Neural cell (in vitro differentiated cells): ENCODE measurements around the gene GSG1L. TPM values are rescaled to one million over a fixed set of nuclear protein-coding genes. Genes with fewer than 3 reads are reported as not detected.

Source experiments
- H2AFZ ChIP-seq: fragments of 200-600, 300-800 bp; sonication (generic), shearing (Covaris generic); 2 replicates; pipeline ENCODE4 v1.6.0; 2014; ENCODE audit warnings: low read depth, mild to moderate bottlenecking, antibody characterized with exemption, low read length, moderate library complexity
- H3F3A ChIP-seq: fragments of 200-600 bp; shearing (Covaris generic); 2 replicates; pipeline ENCODE4 v1.6.1; 2016; ENCODE audit warnings: mild to moderate bottlenecking, moderate library complexity, mixed read lengths, antibody characterized with exemption, low read length; ENCODE audit not compliant: insufficient read depth, poor library complexity, severe bottlenecking
- H3K27ac ChIP-seq: fragments of 200-600, 300-800 bp; sonication (generic), shearing (Covaris generic); 2 replicates; pipeline ENCODE4 v1.5.1; 2014; ENCODE audit warnings: mild to moderate bottlenecking, low read length, moderate library complexity
- H3K27me3 ChIP-seq: fragments of 300-800, 200-600 bp; sonication (generic), shearing (Covaris generic); 2 replicates; pipeline ENCODE4 v1.6.0; 2014; ENCODE audit warnings: mild to moderate bottlenecking, low read depth, low read length, moderate library complexity; ENCODE audit not compliant: insufficient read depth
- H3K36me3 ChIP-seq: fragments of 300-800, 200-600 bp; sonication (generic), shearing (Covaris generic); 2 replicates; pipeline ENCODE4 v1.5.1; 2014; ENCODE audit warnings: mild to moderate bottlenecking, antibody characterized with exemption, low read length, moderate library complexity; ENCODE audit not compliant: insufficient read depth
- H3K4me2 ChIP-seq: fragments of 300-800, 200-600 bp; sonication (generic), shearing (Covaris generic); 2 replicates; pipeline ENCODE4 v1.6.0; 2014; ENCODE audit warnings: mild to moderate bottlenecking, low read length
- H3K4me3 ChIP-seq: fragments of 300-800, 200-600 bp; sonication (generic), shearing (Covaris generic); 2 replicates; pipeline ENCODE4 v1.5.1; 2014; ENCODE audit warnings: mild to moderate bottlenecking, low read length, moderate library complexity
- H3K79me2 ChIP-seq: fragments of 200-600 bp; shearing (Covaris generic); replicated peaks from 2 replicates; pipeline ENCODE4 v1.6.0; 2014; ENCODE audit warnings: mild to moderate bottlenecking, low read length, moderate library complexity; ENCODE audit not compliant: insufficient read depth
- H3K9ac ChIP-seq: fragments of 300-800, 200-600 bp; sonication (generic), shearing (Covaris generic); 2 replicates; pipeline ENCODE4 v1.6.1; 2016; ENCODE audit warnings: mild to moderate bottlenecking, low read length, mixed read lengths
- H3K9me2 ChIP-seq: fragments of 200-600 bp; shearing (Covaris generic); 2 replicates; pipeline ENCODE4 v1.6.1; 2016; ENCODE audit warnings: mild to moderate bottlenecking, low read length, mixed read lengths; ENCODE audit not compliant: insufficient read depth
- H3K9me3 ChIP-seq: fragments of 200-600, 300-800 bp; sonication (generic), shearing (Covaris generic); 2 replicates; pipeline ENCODE4 v1.6.1; 2016; ENCODE audit warnings: mild to moderate bottlenecking, mixed run types, low read length, moderate library complexity, mixed read lengths
- H4K20me1 ChIP-seq: fragments of 200-600 bp; shearing (Covaris generic); 2 replicates; pipeline ENCODE4 v1.6.1; 2016; ENCODE audit warnings: mild to moderate bottlenecking, mixed run types; ENCODE audit not compliant: insufficient read depth
- CTCF ChIP-seq: fragments of 450-650 bp; IDR thresholded peaks from 2 replicates; pipeline ENCODE4 v1.5.1; 2014; ENCODE audit warnings: antibody characterized with exemption, mild to moderate bottlenecking, moderate library complexity; ENCODE audit not compliant: poor library complexity, severe bottlenecking
- EZH2 ChIP-seq: fragments of 200-600, 300-800 bp; shearing (Covaris generic), sonication (generic); IDR thresholded peaks from 2 replicates; pipeline ENCODE4 v1.6.1; 2014; ENCODE audit warnings: antibody characterized with exemption, low read length, borderline replicate concordance, mild to moderate bottlenecking; ENCODE audit not compliant: insufficient read depth, poor library complexity, severe bottlenecking
- MXI1 ChIP-seq: fragments of 450-650 bp; conservative IDR thresholded peaks from 2 replicates; pipeline ENCODE4 v1.6.1; 2014; ENCODE audit warnings: antibody characterized with exemption, mild to moderate bottlenecking; ENCODE audit not compliant: poor library complexity, severe bottlenecking
- POLR2AphosphoS5 ChIP-seq: IDR thresholded peaks from 2 replicates; pipeline ENCODE4 v1.6.1; 2012
- RAD21 ChIP-seq: fragments of 450-650 bp; conservative IDR thresholded peaks from 2 replicates; pipeline ENCODE4 v1.6.1; 2014; ENCODE audit warnings: antibody characterized with exemption, mild to moderate bottlenecking, moderate library complexity
- REST ChIP-seq: IDR thresholded peaks from 2 replicates; pipeline ENCODE4 v1.6.1; 2012; ENCODE audit warnings: borderline replicate concordance
- TAF1 ChIP-seq: IDR thresholded peaks from 2 replicates; pipeline ENCODE4 v1.6.1; 2012; ENCODE audit warnings: low read depth
- polyA plus RNA-seq: library from polyadenylated mRNA; depleted of rRNA; stranded (reverse); fragments of >200 nt; gene quantifications from 2 replicates; pipeline ENCODE4 v1.2.3, GENCODE V29; 2014

Gene GSG1L
- polyA plus RNA-seq, 1 donor from 2014 or later, result 0.85 TPM

GRCh38 chr16:27792486-27793248 lies 270.8 kb downstream of the GSG1L start:
- H3K79me2 ChIP-seq, result no peaks in the 10 kb centered on the region
- TF ChIP-seq POLR2AphosphoS5, result no peak
- TF ChIP-seq RAD21, result no peak
- no peak for TF ChIP-seq MXI1
- no peak for TF ChIP-seq EZH2
- no peak for TF ChIP-seq CTCF
- TF ChIP-seq TAF1, result no peak
- TF ChIP-seq REST, result no peak
- no peaks in the 10 kb centered on the region for H4K20me1 ChIP-seq
- H3K36me3 ChIP-seq, result no peaks in the 10 kb centered on the region
- no peaks in the 10 kb centered on the region for H3F3A ChIP-seq
- H3K4me2 ChIP-seq, result no peak overlapping the region
- H3K27me3 ChIP-seq, result no peaks in the 10 kb centered on the region
- no peak overlapping the region for H3K4me3 ChIP-seq
- no peaks in the 10 kb centered on the region for H3K9me3 ChIP-seq
- H3K9me2 ChIP-seq, result no peaks in the 10 kb centered on the region
- H3K9ac ChIP-seq, result no peak overlapping the region
- H3K27ac ChIP-seq, result no peak overlapping the region
- H2AFZ ChIP-seq, result no peak overlapping the region

- no peaks in the 10 kb centered on the region for H3K9me3 ChIP-seq
- H3K9me2 ChIP-seq, result no peaks in the 10 kb centered on the region
Observed at GRCh38 chr16:27791404-27791719, 272.2 kb downstream of the GSG1L start.

More at GRCh38 chr16:27791404-27791719, 272.2 kb downstream of the GSG1L start:
- Histone ChIP-seq H3K79me2 (no peaks in the 10 kb centered on the region), H3K36me3 (no peaks in the 10 kb centered on the region), H3K27ac (no peak overlapping the region), H3K9ac (no peak overlapping the region), H3K4me3 (no peak overlapping the region), H2AFZ (no peak overlapping the region), H3K27me3 (no peaks in the 10 kb centered on the region), H3K4me2 (no peak overlapping the region), H4K20me1 (no peaks in the 10 kb centered on the region), H3F3A (no peaks in the 10 kb centered on the region)
- TF ChIP-seq RAD21 (no peak), REST (no peak), POLR2AphosphoS5 (no peak), MXI1 (no peak)
